Activated CD4-positive, CD25-positive, alpha-beta regulatory T cell (primary cell): ENCODE measurements around the gene SLC10A1.
"Not testable (repeated sequence)": the region's sequence is repeated elsewhere in the genome, so short reads cannot be mapped to it uniquely, and the experiment has no call there.

Source experiments
- DNase-seq, 4 experiments: peaks; one replicate each; lab custom pipeline; 2025; lab: John Stamatoyannopoulos, UW

Gene SLC10A1

DNA sequence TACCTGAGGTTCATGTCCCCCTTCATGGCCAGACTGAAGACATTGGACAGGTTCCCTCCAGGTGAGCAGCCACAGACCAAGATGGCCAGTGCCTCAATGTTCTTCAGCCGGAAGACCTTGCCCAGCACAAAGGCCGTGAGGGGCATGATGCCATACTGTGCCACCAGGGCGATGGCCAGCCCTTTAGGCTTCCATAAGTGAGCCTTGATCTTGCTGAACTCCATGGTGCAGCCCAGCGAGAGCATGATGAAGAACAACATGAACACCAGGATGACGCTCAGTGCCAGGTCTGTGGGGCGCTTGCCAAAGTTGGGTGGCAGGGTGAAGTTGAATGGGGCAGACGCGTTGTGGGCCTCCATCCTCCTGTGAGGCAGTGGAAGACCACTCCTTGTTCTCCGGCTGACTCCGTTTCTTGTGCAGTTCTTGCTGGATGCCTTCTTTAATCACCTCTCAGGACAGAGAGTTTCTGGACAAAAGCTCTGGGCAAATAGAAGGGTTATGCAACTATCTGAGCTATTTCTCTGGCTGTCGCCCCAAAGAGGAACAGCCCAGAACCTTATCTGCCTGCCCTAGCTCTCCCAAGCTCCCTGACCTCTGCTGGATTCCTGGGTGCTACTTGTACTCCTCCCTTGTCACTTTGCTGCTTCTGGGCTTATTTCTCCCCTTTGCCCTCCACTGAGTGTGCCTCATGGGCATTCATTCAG lies at the start of gene SLC10A1:
SLC10A1 (minus strand) TSS at position 445 of the 704 bp plus-strand sequence; CDS start at position 359, 86 bp downstream.
- no peak for DNase-seq

- no peak for DNase-seq
These were observed 48.7 kb upstream of the SLC10A1 start for GRCh38 chr14:69845787-69846186.

- no peak for DNase-seq
These were observed 48.1 kb upstream of the SLC10A1 start for GRCh38 chr14:69845050-69845581.

- no peak for DNase-seq
These were observed 47.1 kb upstream of the SLC10A1 start for GRCh38 chr14:69844171-69844570.

DNA sequence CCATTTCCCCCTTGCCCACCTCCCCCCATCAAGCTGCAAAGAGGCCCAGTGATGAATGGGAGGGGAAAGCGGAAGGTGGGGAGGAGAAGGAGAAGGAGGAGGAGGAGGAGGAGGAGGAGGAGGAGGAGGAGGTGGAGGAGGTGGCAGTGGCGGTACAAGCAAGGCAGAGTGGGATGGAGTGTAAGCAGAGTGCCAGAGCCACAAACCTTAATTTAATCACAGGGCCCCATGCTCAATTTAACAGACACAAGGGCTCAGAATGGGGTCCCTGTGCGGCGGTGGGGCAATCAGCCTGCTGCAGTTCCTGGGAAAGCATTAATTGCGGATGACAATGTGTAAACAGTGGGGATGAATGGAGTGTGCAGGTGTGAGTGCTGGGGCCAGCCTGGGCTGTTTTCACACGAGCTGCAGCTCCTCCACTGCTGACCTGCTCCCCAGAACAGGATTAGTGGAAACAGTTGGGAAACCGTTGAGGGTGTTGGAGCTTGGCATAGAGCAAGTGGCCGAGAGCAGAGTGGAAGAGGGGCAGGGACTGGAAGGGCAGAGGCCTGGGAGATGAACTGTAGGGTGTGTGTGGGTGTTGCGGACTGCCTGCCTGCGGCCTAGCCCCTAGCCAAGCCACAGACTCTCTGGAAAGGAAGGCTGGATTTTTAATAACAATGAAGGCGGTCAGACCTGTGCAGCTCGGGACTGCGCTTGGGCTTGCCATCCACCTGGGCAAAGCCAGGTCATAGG lies 45.8 kb upstream of the SLC10A1 start:
- no peak for DNase-seq

DNA sequence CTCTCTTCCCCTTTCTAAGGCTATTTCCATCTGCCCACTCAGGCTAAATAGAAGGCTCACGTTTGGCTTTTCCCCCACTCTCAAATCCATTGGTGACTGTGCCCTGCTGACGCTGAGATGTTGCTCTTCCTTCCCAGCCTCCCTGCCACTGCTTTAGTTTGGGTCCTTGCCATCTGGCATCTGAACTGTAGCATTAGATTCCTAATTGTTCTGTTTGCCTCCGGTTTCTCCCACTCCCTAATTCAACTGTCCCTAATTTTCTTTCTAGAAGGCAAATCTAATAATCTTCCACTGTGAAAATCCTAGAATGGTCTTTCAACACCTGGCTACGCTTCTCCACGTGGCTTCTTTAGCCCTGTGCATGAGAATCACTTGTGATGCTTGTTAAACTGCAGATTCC lies 44.6 kb upstream of the SLC10A1 start:
- no peak for DNase-seq

DNA sequence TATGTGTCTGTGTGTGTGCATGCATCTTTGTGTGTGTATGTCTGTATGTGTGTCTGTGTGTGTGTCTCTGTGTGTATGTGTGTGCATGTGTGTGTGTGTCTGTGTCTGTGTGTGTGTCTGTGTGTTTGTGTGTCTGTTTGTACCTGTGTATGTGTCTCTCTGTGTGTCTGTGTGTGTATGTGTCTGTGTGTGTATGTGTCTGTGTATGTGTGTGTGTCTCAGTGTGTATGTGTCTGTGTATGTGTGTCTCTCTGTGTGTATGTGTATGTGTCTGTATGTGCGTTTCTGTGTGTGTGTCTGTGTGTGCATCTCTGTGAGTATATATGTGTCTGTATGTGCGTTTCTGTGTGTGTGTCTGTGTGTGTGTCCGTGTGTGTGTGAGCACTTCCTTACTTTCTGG lies 42.6 kb upstream of the SLC10A1 start:
- no peak for DNase-seq

- DNase-seq, result no peak
These were observed 41.9 kb upstream of the SLC10A1 start for GRCh38 chr14:69838881-69839416.

- DNase-seq, result no peak
These were observed 31.8 kb upstream of the SLC10A1 start for GRCh38 chr14:69828879-69829278.

DNA sequence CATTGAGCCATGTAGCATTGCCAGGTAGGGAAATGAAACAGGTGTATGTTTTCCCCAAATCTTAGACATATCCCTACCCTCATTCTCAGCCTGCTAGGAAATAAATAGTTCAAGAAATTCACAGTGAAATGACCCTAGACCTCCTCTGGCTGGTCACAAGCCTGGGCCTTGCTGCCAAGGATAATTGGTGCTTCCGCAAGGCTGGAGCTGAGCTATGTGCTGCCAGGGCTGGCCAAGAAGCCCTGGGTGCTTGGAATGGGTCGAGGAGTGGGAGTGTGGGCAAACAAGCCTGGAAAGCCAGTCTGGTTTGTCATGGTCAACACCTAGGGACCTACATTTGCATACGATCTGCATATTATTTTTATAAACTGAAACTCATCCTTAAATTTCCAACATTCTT lies 31.3 kb upstream of the SLC10A1 start:
- DNase-seq, result no peak

GRCh38 chr14:69827560-69827959 lies 30.5 kb upstream of the SLC10A1 start:
- DNase-seq, result no peak

DNA sequence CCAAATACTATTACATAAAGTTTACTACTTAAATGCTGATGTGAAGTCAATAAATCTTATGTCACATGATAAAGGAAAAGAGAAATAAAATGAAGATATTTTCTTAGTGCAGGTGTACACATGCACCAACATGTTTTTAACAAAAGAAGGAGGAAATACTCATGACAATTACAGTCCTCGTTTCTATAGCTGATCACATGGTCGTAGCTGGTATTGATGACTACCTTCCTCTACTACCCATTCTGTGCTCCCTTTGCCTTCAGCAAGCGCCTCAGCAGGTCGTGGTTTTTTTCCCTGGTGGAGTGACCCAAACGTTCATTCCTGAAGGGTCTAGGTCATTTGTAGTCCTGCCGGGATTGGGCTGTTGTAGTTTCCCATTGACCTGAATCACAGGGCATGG lies 25.4 kb upstream of the SLC10A1 start:
- DNase-seq, result no peak

- DNase-seq, result no peak
These were observed 23.9 kb upstream of the SLC10A1 start for GRCh38 chr14:69820991-69821390.

- no peak for DNase-seq
These were observed 22.6 kb upstream of the SLC10A1 start for GRCh38 chr14:69819607-69820006.

- peak in 2 of 4 experiments; percentile 5 to 11 for DNase-seq
These were observed 21.7 kb upstream of the SLC10A1 start for GRCh38 chr14:69818758-69819191.

- DNase-seq, result no peak
These were observed 19.2 kb upstream of the SLC10A1 start for GRCh38 chr14:69816216-69816615.

- no peak for DNase-seq
These were observed 18.5 kb upstream of the SLC10A1 start for GRCh38 chr14:69815556-69815955.

DNA sequence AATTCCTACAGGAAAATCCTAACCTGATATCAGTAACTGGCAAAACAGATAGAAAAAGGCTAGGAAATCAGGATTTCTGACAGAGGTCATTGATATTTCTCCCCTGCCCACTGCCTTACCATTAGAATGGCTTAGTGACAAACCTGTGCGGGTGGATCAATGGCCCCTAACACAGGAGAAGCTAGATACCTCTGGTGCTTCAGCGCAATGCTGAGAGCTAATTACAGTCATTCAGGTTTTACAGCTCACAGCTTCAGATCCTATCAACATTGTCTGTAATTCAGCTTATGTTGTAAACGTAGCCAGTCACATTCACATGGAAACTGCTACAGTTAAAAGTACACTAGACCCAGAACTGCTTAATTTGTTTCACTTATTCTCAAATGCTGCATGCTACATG lies 17.4 kb upstream of the SLC10A1 start:
- DNase-seq, result no peak

DNA sequence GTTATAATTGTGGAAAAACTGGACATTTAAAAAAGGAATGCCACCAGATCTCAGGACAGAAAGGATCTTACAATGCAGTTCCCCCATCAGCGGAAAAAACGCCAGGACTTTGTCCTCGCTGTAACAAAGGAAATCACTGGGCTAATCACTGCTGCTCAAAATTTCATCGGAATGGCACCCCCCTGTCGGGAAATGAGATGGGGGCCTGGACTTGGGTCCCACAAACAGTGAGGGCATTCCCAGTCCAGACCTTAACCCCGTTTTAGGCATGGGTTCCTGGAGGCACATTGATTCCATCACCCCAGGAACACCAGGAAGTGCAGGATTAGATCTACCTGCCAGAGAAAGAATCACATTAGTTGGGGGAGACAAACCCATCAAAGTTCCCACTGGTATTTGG lies 16.3 kb upstream of the SLC10A1 start:
- DNase-seq, result not testable (repeated sequence)

- no peak for DNase-seq
These were observed 15.7 kb upstream of the SLC10A1 start for GRCh38 chr14:69812711-69813110.

GRCh38 chr14:69811868-69812252 lies 14.8 kb upstream of the SLC10A1 start:
- no peak for DNase-seq

- DNase-seq, result no peak
These were observed 14.3 kb upstream of the SLC10A1 start for GRCh38 chr14:69811227-69811867.
